Left renal cortex interstitium (tissue), 4 donors: ENCODE measurements around the gene WBP1L. TPM values are rescaled to one million over a fixed set of nuclear protein-coding genes. Genes with fewer than 3 reads are reported as not detected.
"Not testable (repeated sequence)": the region's sequence is repeated elsewhere in the genome, so short reads cannot be mapped to it uniquely, and the experiment has no call there.

Source experiments
- DNase-seq, 4 donors: peaks; one replicate each; pipeline ENCODE4 v3.0.0-alpha.2; 2013; ENCODE audit warnings: low read depth in 4 of 4, low spot score in 2 of 4, missing footprints in 1 of 4
- polyA plus RNA-seq, 4 donors: library from polyadenylated mRNA; unstranded; fragments of 120-200 nt; gene quantifications; one replicate each; pipeline ENCODE4 v1.2.1, GENCODE V29; 2013; ENCODE audit not compliant: insufficient read length in 4 of 4

The WBP1L gene
- polyA plus RNA-seq = 10 to 100 TPM; 46.4 to 52.4 (median 46.7) TPM

- DNase-seq = peak; percentile 97 to 100 (median 98)
These were observed at the start of gene WBP1L for GRCh38 chr10:102743588-102744373. Gene WBP1L, plus strand, starts transcription at chr10:102743948. Its CDS starts 106 bp downstream, at chr10:102744054.

- not testable (repeated sequence) for DNase-seq
These were observed 48.3 kb upstream of the WBP1L start for GRCh38 chr10:102695401-102695800.

GRCh38 chr10:102696736-102697135 lies 47.0 kb upstream of the WBP1L start:
- no peak for DNase-seq

- DNase-seq = no peak
These were observed 44.9 kb upstream of the WBP1L start for GRCh38 chr10:102698894-102699293.

GRCh38 chr10:102701272-102701671 lies 42.5 kb upstream of the WBP1L start:
- no peak for DNase-seq

GRCh38 chr10:102701796-102702195 lies 42.0 kb upstream of the WBP1L start:
- DNase-seq = no peak

- DNase-seq = no peak
These were observed 41.0 kb upstream of the WBP1L start for GRCh38 chr10:102702742-102703141.

- DNase-seq = no peak
These were observed 38.8 kb upstream of the WBP1L start for GRCh38 chr10:102704915-102705314.

- DNase-seq = no peak
These were observed 38.2 kb upstream of the WBP1L start for GRCh38 chr10:102705531-102705930.

GRCh38 chr10:102710609-102711008 lies 33.1 kb upstream of the WBP1L start:
- no peak for DNase-seq

- DNase-seq = no peak
These were observed 31.7 kb upstream of the WBP1L start for GRCh38 chr10:102712089-102712488.

GRCh38 chr10:102712843-102713538 lies 30.8 kb upstream of the WBP1L start:
- DNase-seq = no peak

GRCh38 chr10:102713539-102713813 lies 30.3 kb upstream of the WBP1L start:
- no peak for DNase-seq

- peak; percentile 93 to 99 (median 98) for DNase-seq
These were observed 29.7 kb upstream of the WBP1L start, which contains the start of gene ARL3 for GRCh38 chr10:102713814-102714620. Gene ARL3, minus strand, starts transcription at chr10:102714397. Its CDS starts 122 bp downstream, at chr10:102714275.

GRCh38 chr10:102714621-102715455 lies 28.9 kb upstream of the WBP1L start, which contains the start of gene SFXN2:
Gene SFXN2, plus strand, starts transcription at chr10:102714636. Its CDS starts 12,001 bp downstream, at chr10:102726637.
- DNase-seq = no peak

GRCh38 chr10:102715880-102716279 lies 27.9 kb upstream of the WBP1L start:
- no peak for DNase-seq

- not testable (repeated sequence) for DNase-seq
These were observed 26.7 kb upstream of the WBP1L start for GRCh38 chr10:102716900-102717565.

GRCh38 chr10:102718220-102718619 lies 25.5 kb upstream of the WBP1L start:
- DNase-seq = peak in 1 of 4 donors; percentile 59

GRCh38 chr10:102720337-102720736 lies 23.4 kb upstream of the WBP1L start:
- DNase-seq = no peak
